T-helper 1 cell treated with Interleukin-12 subunit alpha and Interleukin-12 subunit beta and Interleukin-4 antibody, amounts not matched to agents 30 ng/mL and 1 ng/mL, for 36 hours (primary cell): ENCODE data around the gene GFM1. TPM values are rescaled to one million over a fixed set of nuclear protein-coding genes. Genes with fewer than 3 reads are reported as not detected.

Experiments
- intact Hi-C: fragments of 100-400 bp; cut with micrococcal nuclease; formaldehyde crosslinking; loops from one replicate; pipeline ENCODE4 v1.15.1; 2024
- total RNA-seq: library from RNA; stranded (reverse); gene quantifications from 2 replicates; pipeline ENCODE4 v1.2.3, GENCODE V29; 2022

The GFM1 gene
- 49.1 and 54.8 TPM in 2 replicates for total RNA-seq

DNA sequence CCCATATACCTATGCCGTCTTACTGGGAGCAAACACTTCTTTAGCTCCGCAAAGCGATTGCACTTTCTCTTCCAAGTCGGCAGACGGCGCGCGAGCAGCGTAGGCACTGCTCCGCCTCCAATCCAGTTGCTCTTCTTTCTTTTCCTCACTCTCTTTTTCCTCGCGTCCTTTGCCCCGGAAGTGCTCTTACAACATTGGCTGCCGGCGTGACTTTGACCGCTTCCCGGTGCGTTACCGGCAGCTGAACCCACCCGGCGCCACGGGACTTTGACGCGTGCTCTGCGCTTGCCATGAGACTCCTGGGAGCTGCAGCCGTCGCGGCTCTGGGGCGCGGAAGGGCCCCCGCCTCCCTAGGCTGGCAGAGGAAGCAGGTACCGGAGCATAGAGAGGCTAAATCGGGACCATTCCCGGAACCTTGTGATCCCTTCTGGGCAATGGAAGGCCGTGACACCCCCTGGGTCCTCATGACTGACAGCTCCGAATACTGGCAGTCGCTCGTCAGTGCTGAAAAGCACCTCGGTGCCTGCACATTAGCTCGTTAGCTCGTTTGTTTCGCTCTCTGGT is at the start of gene GFM1:
TSS of gene GFM1 (plus strand) at position 183 of the 564 bp plus-strand sequence. CDS start at position 291, 108 bp downstream.
- intact Hi-C loops, result loop anchor here (5.0 to 10.0 kb wide), 12 partner anchors 72 to 1920 kb away; partner anchors contain the start of genes CCNL1, IFT80, KPNA4 and MFSD1

- intact Hi-C loops, result no loop called here
Measured at GRCh38 chr3:158600787-158601186, 43.5 kb upstream of the GFM1 start.

DNA sequence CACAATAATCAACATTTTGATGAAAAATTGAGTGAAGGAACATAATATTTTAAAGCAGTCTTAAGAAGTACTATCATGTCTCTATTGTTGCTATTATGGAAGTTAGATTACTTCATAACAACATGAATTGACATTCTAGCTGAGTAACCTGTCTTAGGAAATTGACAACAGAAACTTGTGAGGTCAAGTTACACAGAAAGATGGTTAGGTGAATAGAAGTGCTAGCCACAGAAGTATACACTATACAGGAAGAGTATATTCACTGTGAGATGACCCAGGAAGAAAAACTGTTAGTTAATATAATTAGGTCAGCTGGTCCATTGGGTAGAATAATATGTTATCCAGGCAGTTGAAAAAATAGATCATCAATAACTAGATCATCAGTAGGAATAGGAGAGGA is 42.1 kb upstream of the GFM1 start:
- intact Hi-C loops, result no loop called here

DNA sequence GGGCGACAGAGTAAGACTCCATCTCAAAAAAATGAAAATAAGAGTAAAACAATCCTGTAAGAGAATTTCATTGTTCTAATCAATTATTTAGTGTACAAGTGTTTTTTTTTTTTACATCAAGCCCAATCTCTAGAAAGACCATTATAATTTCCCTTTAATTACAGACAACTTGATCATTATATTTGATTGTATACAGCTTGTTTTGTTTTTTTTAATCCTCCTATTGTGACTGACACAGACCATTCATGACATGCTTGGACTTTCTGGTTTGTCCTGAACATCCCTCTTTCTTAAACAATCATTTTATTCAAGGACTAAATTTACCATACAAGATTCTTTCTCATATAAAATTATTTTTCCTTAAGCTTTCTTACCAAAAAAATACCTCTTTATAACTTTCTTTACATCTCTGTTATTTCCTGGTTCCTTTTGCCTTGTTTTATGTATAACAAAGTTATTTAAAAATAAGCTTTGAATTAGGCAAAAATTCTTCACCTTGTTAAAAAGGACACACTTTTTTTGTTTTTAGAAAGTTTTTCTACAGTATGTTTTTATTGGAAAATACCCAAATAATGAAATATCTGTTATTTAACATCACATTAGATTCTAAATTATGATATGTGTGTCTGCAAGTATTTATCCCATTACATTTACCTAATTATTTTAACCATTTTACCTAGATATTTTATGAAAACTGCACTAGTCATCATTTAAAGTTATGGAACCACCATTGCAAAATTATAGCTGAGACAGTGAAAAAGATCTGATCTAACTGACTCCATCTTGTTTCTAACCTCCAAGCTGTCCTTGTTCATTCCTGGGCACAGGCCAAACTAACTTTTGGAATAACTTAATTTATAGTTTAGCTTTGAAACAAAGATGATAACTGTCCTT is 26.1 kb upstream of the GFM1 start:
- intact Hi-C loops, result no loop called here

DNA sequence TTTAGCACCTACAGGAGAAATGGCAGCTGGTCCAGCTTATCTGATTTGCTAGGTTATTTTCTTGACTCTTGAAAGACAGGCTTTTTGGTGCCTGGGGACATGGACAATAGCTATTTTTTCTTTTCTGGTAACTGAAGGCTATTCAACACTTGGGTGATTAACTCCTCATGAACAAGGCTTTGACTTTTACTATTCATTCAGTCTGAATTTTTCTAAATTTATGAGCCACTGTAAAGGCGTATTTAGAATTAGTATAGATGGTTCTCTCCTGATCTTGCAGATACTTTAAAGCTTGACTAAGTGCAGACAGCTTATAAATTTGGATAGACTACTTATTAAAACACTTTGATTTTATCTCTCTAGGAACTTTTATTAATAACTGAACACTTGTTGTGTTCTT is 18.4 kb upstream of the GFM1 start:
- intact Hi-C loops, result no loop called here

DNA sequence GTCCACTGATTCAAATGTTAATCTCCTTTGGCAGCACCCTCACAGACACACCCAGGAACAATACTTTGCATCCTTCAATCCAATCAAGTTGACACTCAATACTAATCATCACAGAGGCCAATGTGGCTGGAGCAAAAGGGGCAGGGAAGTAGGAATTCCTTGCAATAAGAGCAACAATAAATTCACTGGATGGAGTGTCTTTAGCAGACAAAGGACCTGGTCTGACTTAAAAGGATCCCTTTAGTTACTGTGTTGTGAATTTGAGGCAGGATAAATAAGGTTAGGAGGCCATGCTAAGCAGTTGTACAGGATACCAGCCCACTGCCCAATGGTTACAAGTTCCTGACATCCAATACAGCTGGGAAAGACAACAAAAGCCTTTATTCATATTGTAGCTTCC is 12.3 kb upstream of the GFM1 start:
- intact Hi-C loops, result no loop called here

DNA sequence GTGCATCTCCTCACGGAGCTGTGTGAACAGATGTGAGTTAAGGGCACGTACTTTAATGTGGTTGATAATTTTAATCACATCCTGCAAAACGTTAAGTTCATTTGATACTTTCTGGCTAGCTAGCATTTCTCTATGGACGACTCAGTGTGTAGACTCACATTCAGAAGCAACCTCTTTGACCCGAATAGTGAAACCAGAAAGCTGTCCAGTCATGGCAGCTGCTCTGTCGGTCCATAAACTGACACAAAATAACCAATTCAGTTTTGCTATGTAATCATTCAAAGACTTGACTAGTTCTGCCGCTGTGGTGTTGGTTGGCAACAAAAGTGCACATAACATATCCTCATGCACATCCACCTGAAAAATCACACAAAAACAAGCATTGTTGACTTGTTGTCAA is 3.7 kb upstream of the GFM1 start:
- intact Hi-C loops, result loop anchor here (5.0 to 10.0 kb wide), 12 partner anchors 68 to 1924 kb away; partner anchors contain the start of genes CCNL1, IFT80, KPNA4 and MFSD1

GRCh38 chr3:158642005-158642404 is 2.3 kb upstream of the GFM1 start:
- intact Hi-C loops, result loop anchor here (5.0 to 10.0 kb wide), 12 partner anchors 70 to 1923 kb away; partner anchors contain the start of genes CCNL1, IFT80, KPNA4 and MFSD1

DNA sequence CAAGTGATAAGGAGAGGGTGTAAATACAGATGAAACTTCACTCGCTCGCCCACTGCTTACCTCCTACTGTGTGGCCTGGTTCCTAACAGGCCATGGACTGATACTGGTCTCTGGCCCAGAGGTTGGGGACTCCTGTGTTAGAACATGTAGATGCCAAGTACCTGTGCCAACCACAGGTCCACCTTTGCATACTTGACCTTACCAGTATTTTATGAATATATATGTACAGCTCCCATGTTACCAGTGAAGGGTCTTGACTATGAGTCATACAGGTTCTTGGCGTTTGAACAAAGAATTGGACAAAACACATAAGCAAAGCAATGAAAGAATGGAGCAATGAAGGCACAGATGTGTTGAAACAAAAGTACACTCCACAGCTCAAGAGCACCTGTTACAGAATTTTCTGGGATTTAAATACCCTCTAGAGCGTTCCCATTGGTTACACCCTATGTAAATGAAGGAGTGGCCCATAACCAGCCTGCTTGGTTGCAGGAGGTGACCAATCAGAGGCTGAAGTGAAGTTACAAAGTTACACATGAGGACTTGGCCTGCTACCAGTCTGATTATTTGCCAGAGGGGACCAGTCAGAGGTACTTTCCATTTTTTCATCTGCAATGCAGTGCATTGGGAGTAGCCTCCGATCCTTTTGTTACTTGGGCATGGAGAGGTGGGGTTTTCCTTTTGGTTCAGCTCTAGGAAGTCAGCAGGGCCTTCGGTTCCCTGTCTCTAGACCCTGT is 1.7 kb upstream of the GFM1 start:
- intact Hi-C loops, result loop anchor here (5.0 to 10.0 kb wide), 12 partner anchors 70 to 1922 kb away; partner anchors contain the start of genes CCNL1, IFT80, KPNA4 and MFSD1

DNA sequence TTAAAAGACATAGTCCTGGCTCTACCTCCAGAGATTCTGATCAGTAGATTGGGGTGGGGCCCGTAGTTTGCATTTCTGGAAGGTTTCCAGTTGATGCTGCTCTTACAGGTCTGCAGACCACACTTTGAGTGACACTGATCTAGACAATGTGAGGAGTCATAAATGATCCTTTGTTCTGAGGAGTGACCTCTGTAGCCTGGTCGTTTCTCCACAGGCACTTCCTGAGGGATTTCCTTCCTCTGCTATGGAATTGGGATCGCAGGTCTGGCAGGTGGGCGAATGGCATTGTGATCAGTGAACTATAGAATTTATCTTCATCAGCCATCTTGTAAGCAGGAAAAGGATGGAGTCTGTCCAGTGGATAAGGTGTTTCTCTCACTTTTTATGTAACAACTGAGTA is 5.5 kb downstream of the GFM1 start:
- intact Hi-C loops, result loop anchor here (10.0 kb wide), 3 partner anchors 605 to 1915 kb away; partner anchors contain the start of gene KPNA4

DNA sequence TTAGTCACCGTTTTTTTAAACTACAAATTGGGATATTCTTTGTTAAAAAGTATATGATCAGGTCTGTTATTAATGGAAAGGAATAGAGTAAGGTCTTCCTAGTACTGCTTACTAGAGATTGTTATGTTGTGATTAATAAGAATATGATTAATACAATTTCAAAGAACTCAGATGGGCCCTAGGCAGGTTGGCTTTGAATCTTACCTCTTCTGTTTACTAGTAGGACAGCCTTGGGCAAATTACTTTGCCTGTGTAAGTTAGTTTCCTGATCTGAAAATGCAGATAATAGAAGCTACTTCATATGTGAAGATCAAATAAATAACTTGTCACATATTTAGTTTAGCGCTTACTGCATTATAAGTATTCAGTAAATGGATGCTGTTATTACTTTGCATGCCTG is 6.9 kb downstream of the GFM1 start:
- intact Hi-C loops, result no loop called here

GRCh38 chr3:158652463-158652862 is 8.1 kb downstream of the GFM1 start:
- intact Hi-C loops, result no loop called here

DNA sequence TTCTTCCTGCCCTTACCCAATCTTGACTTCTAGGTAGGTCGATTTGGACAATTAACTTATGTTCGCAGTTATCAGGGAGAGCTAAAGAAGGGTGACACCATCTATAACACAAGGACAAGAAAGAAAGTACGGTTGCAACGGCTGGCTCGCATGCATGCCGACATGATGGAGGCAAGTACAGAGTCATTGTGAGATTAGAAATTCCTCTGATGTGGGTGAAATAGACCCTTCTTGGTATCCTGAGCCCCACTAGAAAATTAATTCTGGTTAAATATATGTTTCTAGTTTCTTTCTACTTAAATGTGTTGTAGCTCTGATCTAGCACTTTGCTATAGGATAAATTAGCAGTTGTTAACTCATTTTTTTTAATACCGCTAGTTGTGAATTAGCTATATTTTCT is 14.6 kb downstream of the GFM1 start:
- intact Hi-C loops, result loop anchor here (1.0 to 2.0 kb wide), 5 partner anchors 13 to 602 kb away; partner anchors contain the start of gene LXN

DNA sequence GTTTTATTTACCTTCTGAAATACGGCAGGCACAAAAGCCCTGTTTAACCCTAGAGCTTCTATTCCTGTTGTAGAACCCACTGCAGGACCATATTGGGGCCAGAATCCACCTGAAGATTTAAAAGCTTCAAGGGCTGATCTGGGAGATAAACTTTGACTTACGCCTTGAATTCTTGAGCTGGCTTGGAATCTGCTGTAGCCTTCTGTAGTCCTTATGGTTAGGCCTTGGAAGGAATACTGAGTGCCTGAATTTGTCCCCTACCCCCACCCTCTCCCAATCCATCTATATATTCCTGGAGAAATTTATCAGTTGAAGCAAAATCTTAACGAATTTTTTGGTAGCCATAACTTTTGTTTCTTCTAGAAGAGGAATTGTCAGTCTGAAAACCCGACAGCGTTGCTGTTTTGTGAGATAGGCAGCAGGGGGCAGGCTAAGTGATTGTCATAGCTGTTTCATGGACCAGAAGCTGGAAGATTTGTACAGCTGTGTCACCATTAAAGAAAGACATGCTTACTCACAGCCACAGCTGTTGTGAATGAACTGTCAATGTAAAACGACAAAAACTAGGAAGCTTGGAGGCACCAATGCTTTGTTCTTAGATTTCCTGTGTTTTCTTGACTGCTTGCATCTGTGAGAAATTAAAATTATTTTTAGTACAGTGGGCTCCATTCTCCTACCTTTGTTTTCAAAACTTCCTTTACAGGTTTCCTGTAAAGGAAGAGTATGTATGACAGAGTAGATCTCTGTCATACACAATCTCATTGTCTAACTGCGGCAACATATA is 15.3 kb downstream of the GFM1 start:
- intact Hi-C loops, result loop anchor here (1.0 to 2.0 kb wide), 5 partner anchors 13 to 601 kb away; partner anchors contain the start of gene LXN

GRCh38 chr3:158660711-158661110 is 16.4 kb downstream of the GFM1 start:
- intact Hi-C loops, result no loop called here

DNA sequence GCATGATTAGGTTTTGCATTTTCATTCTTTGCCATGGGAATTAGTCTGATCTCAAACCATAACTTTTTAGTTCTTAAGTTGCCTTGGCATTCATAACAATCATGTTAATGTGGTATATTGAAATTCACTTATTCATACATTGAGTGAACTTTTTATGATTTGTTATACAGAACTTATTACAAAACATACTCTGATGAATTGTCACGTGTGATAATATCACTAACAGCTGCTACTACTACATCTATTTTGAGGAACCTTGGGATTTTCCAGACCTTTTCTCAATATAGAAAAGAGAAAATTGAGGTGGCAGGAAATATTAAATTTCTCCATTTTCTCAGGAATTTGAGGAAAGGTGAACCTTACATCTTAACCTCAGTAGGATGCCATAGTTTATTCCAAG is 18.9 kb downstream of the GFM1 start:
- intact Hi-C loops, result no loop called here

GRCh38 chr3:158663832-158664231 is 19.5 kb downstream of the GFM1 start:
- intact Hi-C loops, result no loop called here

DNA sequence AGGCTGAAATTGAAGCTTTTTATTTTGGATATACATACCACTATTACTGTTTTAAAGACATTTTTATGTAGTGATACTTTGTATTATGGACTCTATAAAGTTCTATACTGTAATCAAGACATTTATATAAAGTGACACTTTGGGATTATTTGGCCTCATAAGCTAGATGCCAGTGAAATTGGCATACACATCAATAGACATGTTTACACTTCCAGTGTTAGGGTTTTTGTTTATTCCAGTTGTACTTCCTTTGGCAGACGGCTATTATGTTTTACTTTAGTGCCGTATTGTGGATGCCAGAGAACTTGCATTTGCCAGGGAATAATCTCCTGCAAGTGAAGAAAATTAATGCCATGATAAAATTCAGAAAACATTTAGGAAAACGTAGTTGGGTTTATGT is 22.1 kb downstream of the GFM1 start:
- intact Hi-C loops, result no loop called here

DNA sequence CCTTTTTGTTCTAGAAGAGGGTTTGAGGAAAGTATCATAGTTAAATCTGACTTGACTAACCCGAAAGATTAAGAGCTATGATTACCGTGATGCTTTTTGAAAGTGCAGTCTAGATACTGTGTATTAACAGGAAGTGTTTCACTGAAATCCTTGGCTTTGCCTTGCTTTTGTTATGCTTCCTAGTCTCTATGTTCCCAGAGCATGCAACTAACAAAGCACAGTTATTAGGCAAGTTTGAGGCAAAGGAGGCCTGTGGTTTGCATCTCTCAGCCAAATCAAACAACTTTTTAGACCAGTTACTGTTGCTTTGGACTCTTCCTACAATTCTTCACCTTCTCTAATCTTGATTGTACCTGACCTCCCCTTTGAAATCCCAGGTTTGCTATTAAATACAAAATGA is 24.2 kb downstream of the GFM1 start:
- intact Hi-C loops, result no loop called here

GRCh38 chr3:158671821-158672214 is 27.5 kb downstream of the GFM1 start:
- intact Hi-C loops, result loop anchor here (1.0 to 5.0 kb wide), 5 partner anchors 13 to 129 kb away; no protein-coding TSS in a partner anchor
